SH-SY5Y (cell line): Measurements from ENCODE around the gene PCDHGA9.
"Not testable (repeated sequence)": the region's sequence is repeated elsewhere in the genome, so short reads cannot be mapped to it uniquely, and the experiment has no call there.

Experiments
- GATA2 ChIP-seq: IDR thresholded peaks from 2 replicates; pipeline ENCODE4 v1.6.1; 2011; ENCODE audit warnings: mild to moderate bottlenecking, low read depth, low read length
- GATA3 ChIP-seq: IDR thresholded peaks from 2 replicates; pipeline ENCODE4 v1.6.1; 2011; ENCODE audit warnings: low read depth, mild to moderate bottlenecking, low read length, moderate library complexity

Gene PCDHGA9

DNA sequence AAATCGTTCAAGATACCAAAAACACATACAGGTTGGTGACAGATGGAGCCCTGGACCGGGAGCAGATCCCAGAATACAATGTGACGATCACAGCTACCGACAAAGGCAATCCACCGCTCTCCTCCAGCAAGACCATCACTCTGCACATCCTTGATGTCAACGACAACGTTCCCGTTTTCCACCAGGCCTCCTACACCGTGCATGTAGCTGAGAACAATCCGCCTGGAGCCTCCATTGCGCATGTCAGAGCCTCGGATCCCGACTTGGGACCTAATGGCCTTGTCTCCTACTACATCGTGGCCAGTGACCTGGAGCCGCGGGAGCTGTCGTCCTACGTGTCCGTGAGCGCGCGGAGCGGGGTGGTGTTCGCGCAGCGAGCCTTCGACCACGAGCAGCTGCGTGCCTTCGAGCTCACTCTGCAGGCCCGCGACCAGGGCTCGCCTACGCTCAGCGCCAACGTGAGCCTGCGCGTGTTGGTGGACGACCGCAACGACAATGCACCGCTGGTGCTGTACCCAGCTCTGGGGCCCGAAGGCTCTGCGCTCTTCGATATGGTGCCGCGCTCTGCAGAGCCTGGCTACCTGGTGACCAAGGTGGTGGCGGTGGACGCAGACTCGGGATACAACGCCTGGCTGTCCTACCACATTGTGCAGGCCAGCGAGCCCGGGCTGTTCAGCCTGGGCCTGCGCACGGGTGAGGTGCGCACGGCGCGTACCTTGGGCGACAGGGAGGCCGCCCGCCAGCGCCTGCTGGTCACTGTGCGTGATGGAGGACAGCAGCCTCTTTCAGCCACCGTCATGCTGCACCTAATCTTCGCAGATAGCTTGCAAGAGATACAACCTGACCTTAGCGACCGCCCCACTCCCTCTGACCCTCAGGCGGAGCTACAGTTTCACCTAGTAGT is 30.8 kb upstream of the PCDHGA9 start:
- TF ChIP-seq GATA2 (no peak), GATA3 (no peak)

DNA sequence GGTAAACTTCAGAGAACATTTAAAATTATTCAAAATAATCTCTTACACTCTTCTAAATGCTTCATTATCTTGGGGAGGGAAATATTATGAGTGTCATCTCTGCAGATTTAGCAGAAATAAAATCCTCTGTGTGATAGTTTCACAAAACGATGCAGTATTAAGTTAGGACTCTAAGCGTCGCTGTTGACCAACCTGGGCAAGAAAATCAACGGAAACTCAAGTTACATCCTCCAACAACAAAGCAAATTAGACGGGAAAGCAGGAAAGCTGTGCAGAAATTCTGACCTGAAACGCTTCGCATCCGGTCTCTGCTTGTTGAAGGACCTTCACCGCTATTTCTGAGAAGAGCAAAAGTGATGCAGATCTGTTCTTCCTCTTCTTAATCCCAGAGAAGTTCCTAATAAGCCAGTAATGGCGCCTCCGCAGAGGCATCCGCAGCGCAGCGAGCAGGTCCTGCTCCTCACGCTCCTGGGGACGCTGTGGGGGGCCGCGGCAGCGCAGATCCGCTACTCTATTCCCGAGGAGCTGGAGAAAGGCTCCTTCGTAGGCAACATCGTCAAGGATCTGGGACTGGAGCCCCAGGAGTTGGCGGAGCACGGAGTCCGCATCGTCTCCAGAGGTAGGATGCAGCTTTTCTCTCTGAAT is 28.8 kb upstream of the PCDHGA9 start, which contains the start of gene PCDHGA6:
PCDHGA6 (plus strand) TSS at position 219 of the 645 bp plus-strand sequence; CDS start at position 412, 193 bp downstream.
- no peak for TF ChIP-seq GATA3
- TF ChIP-seq GATA2, result no peak

DNA sequence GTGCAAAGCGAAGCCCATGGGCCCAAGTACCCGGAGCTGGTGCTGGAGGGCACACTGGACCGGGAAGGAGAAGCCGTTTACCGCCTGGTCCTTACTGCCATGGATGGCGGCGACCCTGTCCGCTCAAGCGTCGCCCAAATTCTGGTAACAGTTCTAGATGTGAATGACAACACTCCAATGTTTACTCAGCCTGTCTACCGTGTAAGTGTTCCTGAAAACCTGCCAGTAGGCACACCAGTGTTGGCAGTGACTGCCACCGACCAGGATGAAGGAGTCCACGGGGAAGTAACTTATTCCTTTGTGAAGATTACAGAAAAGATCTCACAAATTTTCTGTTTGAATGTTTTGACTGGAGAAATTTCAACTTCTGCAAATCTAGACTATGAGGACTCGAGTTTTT is 28.0 kb upstream of the PCDHGA9 start:
- TF ChIP-seq GATA2 (no peak), GATA3 (no peak)

DNA sequence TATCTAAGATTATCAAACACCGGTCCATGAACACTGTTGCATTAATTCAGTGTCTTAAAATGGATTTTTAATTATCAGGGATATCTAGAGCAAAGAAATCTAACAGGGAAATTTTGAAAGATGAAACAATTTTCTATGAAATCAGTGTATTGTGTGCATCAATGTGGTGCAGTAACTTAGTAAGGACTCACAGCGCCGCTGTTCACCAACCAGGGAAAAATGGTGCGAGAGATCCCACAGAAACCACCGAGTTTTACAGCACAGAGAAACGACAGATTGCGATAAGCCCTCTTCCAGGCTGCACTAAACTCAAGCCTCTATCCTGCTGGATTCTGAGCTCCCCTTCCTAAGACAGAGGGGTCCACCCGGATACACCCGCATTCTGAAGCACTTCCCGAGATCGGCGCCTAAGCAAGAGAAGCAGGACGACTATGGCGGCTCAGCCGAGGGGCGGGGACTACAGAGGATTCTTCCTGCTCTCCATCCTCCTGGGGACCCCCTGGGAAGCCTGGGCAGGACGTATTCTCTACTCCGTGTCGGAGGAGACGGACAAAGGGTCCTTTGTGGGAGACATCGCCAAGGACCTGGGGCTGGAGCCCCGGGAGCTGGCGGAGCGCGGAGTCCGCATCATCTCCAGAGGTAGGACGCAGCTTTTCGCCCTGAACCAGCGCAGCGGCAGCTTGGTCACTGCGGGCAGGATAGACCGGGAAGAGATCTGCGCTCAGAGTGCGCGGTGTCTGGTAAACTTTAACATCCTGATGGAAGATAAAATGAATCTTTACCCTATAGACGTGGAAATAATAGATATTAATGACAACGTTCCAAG is 19.9 kb upstream of the PCDHGA9 start, which contains the start of gene PCDHGA7:
PCDHGA7 (plus strand) TSS at position 274 of the 826 bp plus-strand sequence; CDS start at position 432, 158 bp downstream.
- no peak; the same call in 1 of the 2 replicates for TF ChIP-seq GATA2
- no peak for TF ChIP-seq GATA3

- TF ChIP-seq GATA3, result no peak
- no peak for TF ChIP-seq GATA2
Measured at GRCh38 chr5:141383345-141383744, 19.2 kb upstream of the PCDHGA9 start.

- TF ChIP-seq GATA3 (no peak), GATA2 (no peak)
Measured at GRCh38 chr5:141384471-141385267, 17.9 kb upstream of the PCDHGA9 start.

DNA sequence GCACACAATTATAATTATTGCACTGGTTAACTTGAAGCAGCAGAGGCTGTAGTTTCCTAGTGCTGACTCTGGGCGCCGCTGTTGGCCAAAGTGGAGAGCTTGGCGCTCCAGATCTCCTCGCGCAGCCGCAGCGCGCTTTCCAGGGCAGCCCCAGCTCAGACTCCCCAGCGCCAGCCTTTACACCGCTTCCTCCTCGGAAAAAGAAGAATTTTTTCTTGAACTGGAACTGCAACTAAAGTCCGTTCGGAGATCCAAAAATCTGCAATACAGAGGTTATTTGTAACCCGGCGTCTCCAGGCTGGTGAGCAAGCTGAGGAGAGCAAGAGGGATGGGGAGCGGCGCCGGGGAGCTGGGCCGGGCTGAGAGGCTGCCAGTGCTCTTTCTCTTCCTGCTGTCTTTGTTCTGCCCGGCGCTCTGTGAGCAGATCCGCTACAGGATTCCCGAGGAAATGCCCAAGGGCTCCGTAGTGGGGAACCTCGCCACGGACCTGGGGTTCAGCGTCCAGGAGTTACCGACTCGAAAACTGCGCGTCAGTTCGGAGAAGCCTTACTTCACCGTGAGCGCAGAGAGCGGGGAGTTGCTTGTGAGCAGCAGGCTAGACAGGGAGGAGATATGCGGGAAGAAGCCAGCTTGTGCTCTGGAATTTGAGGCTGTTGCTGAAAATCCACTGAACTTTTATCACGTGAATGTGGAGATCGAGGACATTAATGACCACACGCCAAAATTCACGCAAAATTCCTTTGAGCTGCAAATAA is 14.8 kb upstream of the PCDHGA9 start, which contains the start of gene PCDHGB4:
PCDHGB4 (plus strand) TSS at position 142 of the 755 bp plus-strand sequence; CDS start at position 329, 187 bp downstream.
- not testable (repeated sequence) for TF ChIP-seq GATA2, GATA3

DNA sequence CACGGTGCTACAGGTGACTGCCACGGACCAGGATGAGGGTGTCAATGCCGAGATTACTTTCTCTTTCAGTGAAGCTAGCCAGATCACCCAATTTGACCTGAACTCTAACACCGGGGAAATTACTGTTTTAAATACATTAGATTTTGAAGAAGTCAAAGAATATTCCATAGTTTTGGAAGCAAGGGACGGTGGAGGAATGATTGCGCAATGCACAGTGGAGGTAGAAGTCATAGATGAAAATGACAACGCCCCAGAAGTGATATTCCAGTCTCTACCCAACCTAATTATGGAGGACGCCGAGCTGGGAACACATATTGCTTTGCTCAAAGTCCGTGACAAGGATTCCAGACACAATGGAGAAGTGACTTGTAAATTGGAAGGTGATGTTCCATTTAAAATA is 13.9 kb upstream of the PCDHGA9 start:
- TF ChIP-seq GATA2 (no peak), GATA3 (no peak)

GRCh38 chr5:141389153-141390042 is 13.2 kb upstream of the PCDHGA9 start:
- TF ChIP-seq GATA3 (no peak), GATA2 (no peak)

GRCh38 chr5:141392429-141393198 is 10.0 kb upstream of the PCDHGA9 start, which contains the start of gene PCDHGA8:
TSS of gene PCDHGA8 (plus strand) at chr5:141392633. CDS start at chr5:141392814, 181 bp downstream.
- TF ChIP-seq GATA3 (no peak), GATA2 (no peak)

DNA sequence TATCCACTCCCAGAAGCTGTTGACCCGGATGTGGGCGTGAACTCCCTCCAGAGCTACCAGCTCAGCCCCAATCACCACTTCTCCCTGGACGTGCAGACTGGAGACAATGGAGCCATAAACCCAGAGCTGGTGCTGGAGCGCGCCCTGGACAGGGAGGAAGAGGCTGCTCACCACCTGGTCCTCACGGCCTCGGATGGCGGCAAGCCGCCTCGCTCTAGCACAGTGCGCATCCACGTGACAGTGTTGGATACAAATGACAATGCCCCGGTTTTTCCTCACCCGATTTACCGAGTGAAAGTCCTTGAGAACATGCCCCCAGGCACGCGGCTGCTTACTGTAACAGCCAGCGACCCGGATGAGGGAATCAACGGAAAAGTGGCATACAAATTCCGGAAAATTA is 9.3 kb upstream of the PCDHGA9 start:
- no peak for TF ChIP-seq GATA2
- TF ChIP-seq GATA3, result no peak
